B cell (primary cell): Measurements from ENCODE around the gene OR10J1.

Experiments
- EZH2 ChIP-seq: IDR thresholded peaks from 2 replicates; pipeline ENCODE4 v1.6.1; 2012; ENCODE audit warnings: borderline replicate concordance, low read depth, mild to moderate bottlenecking, moderate library complexity, low read length; ENCODE audit not compliant: insufficient read depth, poor library complexity, severe bottlenecking
- TF ChIP-seq, protein P1 (sequence below): fragments of 200-600 bp; IDR thresholded peaks from one replicate; pipeline ENCODE4 v1.8.0; 2022; ENCODE audit warnings: antibody characterized with exemption, mild to moderate bottlenecking

DNA sequence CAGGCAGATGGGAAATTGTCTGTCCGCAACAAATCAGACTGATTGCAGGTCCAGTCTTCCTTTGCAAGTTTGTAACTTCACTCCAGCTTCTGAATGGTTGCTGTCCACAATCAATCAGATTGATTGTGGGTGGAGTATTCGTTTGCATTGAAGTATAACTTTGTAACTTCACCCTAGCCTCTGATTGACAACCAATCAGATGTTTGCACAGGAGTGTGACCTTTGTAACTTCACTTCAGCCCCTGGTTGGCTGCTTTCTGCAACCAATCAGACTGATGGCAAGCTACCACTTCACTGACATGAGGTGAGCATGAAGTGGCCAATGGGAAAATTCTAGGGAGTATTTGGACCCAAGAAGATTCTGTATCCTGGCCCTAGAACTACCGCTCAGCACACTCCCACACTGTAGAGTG is 25.7 kb downstream of the OR10J1 start:
- TF ChIP-seq EZH2: no peak
- TF ChIP-seq, protein P1, sequence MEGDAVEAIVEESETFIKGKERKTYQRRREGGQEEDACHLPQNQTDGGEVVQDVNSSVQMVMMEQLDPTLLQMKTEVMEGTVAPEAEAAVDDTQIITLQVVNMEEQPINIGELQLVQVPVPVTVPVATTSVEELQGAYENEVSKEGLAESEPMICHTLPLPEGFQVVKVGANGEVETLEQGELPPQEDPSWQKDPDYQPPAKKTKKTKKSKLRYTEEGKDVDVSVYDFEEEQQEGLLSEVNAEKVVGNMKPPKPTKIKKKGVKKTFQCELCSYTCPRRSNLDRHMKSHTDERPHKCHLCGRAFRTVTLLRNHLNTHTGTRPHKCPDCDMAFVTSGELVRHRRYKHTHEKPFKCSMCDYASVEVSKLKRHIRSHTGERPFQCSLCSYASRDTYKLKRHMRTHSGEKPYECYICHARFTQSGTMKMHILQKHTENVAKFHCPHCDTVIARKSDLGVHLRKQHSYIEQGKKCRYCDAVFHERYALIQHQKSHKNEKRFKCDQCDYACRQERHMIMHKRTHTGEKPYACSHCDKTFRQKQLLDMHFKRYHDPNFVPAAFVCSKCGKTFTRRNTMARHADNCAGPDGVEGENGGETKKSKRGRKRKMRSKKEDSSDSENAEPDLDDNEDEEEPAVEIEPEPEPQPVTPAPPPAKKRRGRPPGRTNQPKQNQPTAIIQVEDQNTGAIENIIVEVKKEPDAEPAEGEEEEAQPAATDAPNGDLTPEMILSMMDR: no peak
